ENCODE results near the gene ERG. TPM values are rescaled to one million over a fixed set of nuclear protein-coding genes. Genes with fewer than 3 reads are reported as not detected.

Gene ERG
- total RNA-seq, 4 donors from 2014 or later, result 7.8 to 44.1 (median 16.8) TPM

GRCh38 chr21:38531039-38531541 is 32.8 kb upstream of the ERG start:
- TF ChIP-seq CTCF (IDR thresholded peaks at IDR 0.05; ENCODE audit: low read depth), result no peak

GRCh38 chr21:38527737-38528136 is 29.5 kb upstream of the ERG start:
- TF ChIP-seq CTCF (IDR thresholded peaks at IDR 0.05; ENCODE audit: low read depth), result no peak

- no peak for TF ChIP-seq CTCF (IDR thresholded peaks at IDR 0.05; ENCODE audit: low read depth)
Measured at GRCh38 chr21:38525454-38525853, 27.2 kb upstream of the ERG start.

GRCh38 chr21:38524168-38525153 is 26.2 kb upstream of the ERG start:
- TF ChIP-seq CTCF (IDR thresholded peaks at IDR 0.05; ENCODE audit: low read depth), result no peak

- no peak for TF ChIP-seq CTCF (IDR thresholded peaks at IDR 0.05; ENCODE audit: low read depth)
Measured at GRCh38 chr21:38520511-38520910, 22.2 kb upstream of the ERG start.

GRCh38 chr21:38511662-38512243 is 13.5 kb upstream of the ERG start:
- TF ChIP-seq CTCF (IDR thresholded peaks at IDR 0.05; ENCODE audit: low read depth), result no peak

- TF ChIP-seq CTCF (IDR thresholded peaks at IDR 0.05; ENCODE audit: low read depth), result no peak
Measured at GRCh38 chr21:38511198-38511597, 12.9 kb upstream of the ERG start.

Data from subcutaneous adipose tissue (tissue), 4 donors.